A549 (cell line): ENCODE measurements around the gene GSTCD.

Source experiments
- CTCF ChIP-seq: fragments of >200 bp; sonication (Bioruptor Twin); formaldehyde crosslinking; IDR thresholded peaks from 3 replicates; pipeline ENCODE4 v1.5.1; 2016
- JUN ChIP-seq, 2 experiments: fragments of >200 bp; sonication (Bioruptor Twin); formaldehyde crosslinking; IDR thresholded peaks; 2 replicates in 1 of 2; 3 replicates in 1 of 2; pipeline ENCODE4 v1.6.1; 2016 to 2017
- PBX3 ChIP-seq: IDR thresholded peaks from 2 replicates; pipeline ENCODE4 v1.6.1; 2012

DNA sequence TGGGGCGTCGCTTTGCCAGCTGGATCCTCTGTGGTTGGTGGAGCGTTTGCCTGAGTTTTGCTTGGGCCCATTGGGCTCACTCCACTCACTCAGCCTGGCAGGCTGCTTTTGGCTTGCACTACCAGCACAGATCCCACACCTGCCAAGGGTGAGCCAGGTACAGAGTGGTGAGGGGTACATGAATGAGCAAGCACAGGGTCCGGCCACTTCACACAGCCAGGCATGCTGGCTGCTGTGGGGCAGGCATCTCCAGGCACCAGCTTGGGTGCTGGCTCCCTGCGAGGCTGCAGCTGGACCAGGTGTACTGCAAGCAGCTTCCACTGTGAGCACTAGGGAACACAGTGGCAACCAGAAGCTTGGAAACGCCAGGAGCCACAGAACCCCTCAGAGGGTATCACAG lies 126.6 kb downstream of the GSTCD start:
- TF ChIP-seq JUN (IDR thresholded peaks at IDR 0.05) (no peak), PBX3 (no peak), CTCF (no peak)
